Measurements from ENCODE around the gene GP5. TPM values are rescaled to one million over a fixed set of nuclear protein-coding genes. Genes with fewer than 3 reads are reported as not detected.
A peak's percentile ranks its signal among the peaks of the same experiment; 100 is the strongest.

GP5 gene
- total and polyA plus RNA-seq, 3 donors from 2014 or later, result 0.06 to 0.16 TPM; not detected in 1

- no peak for DNase-seq
- no peaks in the 10 kb centered on the region for H3K9me3 ChIP-seq
- TF ChIP-seq POLR2A (IDR thresholded peaks at IDR 0.05) (no peak), CTCF (IDR thresholded peaks at IDR 0.05) (no peak)
- no peaks in the 10 kb centered on the region for H3K27me3 ChIP-seq
- no peaks in the 10 kb centered on the region for H3K36me3 ChIP-seq (ENCODE audit: low read depth, missing control alignments)
- H3K27ac ChIP-seq, result no peak overlapping the region
- intact Hi-C loops (cut with DNase I; ENCODE audit: low total_unique reads), result no loop called here
- H3K4me3 ChIP-seq, result no peak overlapping the region
- H3K4me1 ChIP-seq, result no peaks in the 10 kb centered on the region
These were observed 23.1 kb upstream of the GP5 start for GRCh38 chr3:194422188-194422587.

GRCh38 chr3:194418671-194419070 is 19.6 kb upstream of the GP5 start:
- no peak overlapping the region for H3K27ac ChIP-seq
- no peak overlapping the region for H3K4me3 ChIP-seq
- TF ChIP-seq POLR2A (IDR thresholded peaks at IDR 0.05) (no peak), CTCF (IDR thresholded peaks at IDR 0.05) (no peak)
- no peaks in the 10 kb centered on the region for H3K4me1 ChIP-seq
- H3K36me3 ChIP-seq (ENCODE audit: low read depth, missing control alignments), result no peaks in the 10 kb centered on the region
- no peak for DNase-seq
- H3K27me3 ChIP-seq, result no peaks in the 10 kb centered on the region
- intact Hi-C loops (cut with DNase I; ENCODE audit: low total_unique reads), result no loop called here
- H3K9me3 ChIP-seq, result no peaks in the 10 kb centered on the region
- WGBS, 2 donors, result 94 to 95% methylated on average over 2 of the region's 2 CpGs

GRCh38 chr3:194407423-194407822 is 8.4 kb upstream of the GP5 start:
- no peak overlapping the region for H3K4me3 ChIP-seq
- H3K36me3 ChIP-seq (ENCODE audit: low read depth, missing control alignments), result no peaks in the 10 kb centered on the region
- no peak for DNase-seq
- TF ChIP-seq CTCF (IDR thresholded peaks at IDR 0.05) (no peak), POLR2A (IDR thresholded peaks at IDR 0.05) (no peak)
- intact Hi-C loops (cut with DNase I; ENCODE audit: low total_unique reads), result no loop called here
- H3K4me1 ChIP-seq, result no peaks in the 10 kb centered on the region
- H3K27me3 ChIP-seq, result no peaks in the 10 kb centered on the region
- H3K27ac ChIP-seq, result no peak overlapping the region
- 95% methylated on average over 7 of the region's 7 CpGs for WGBS, 2 donors
- H3K9me3 ChIP-seq, result no peaks in the 10 kb centered on the region

- Histone ChIP-seq H3K27ac (no peak overlapping the region), H3K27me3 (no peaks in the 10 kb centered on the region), H3K4me1 (no peaks in the 10 kb centered on the region), H3K4me3 (no peak overlapping the region), H3K9me3 (no peaks in the 10 kb centered on the region), H3K36me3 (ENCODE audit: low read depth, missing control alignments) (no peaks in the 10 kb centered on the region)
- DNase-seq, result no peak
- WGBS, 2 donors, result 81 to 93% methylated on average over 2 of the region's 2 CpGs
- intact Hi-C loops (cut with DNase I; ENCODE audit: low total_unique reads), result no loop called here
- no peak for TF ChIP-seq CTCF (IDR thresholded peaks at IDR 0.05)
- no peak for TF ChIP-seq POLR2A (IDR thresholded peaks at IDR 0.05)
These were observed 6.7 kb upstream of the GP5 start for GRCh38 chr3:194405766-194406165.

DNA sequence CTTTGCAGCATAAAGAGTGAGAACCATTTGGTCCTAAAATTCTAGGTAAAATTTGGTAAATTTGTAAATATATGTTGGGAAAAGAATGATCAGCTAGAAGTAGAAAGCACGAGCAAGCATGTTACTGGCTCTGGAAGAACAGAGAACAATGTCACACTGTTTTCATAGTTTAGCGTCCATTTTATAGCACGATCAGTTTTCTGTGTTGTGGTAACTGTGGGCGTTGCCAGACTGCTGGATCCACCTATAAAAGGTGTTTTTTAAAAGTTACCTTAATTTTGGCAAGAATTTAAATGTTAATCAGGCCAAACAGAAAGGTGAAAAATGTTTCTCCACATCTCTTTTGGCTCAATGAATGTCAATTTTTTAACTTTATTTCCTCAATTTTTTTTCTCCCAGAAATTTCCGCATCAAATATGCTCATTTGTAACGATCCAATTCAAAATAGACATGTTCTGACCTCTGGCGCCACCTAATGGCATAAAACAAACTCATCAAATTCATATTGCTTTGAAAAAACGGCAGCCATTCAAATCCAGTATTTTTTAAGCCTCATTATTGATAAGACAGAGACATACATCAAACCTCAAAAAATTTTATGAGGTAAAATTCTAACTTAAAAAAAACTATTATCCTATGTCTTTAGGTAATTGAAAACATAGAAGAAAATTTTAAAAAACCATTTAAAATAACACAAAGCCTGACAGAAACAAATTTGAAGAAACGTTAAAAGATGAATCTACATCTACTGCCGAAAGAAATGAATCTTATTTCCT is 5.5 kb upstream of the GP5 start:
- TF ChIP-seq POLR2A (IDR thresholded peaks at IDR 0.05) (no peak), CTCF (IDR thresholded peaks at IDR 0.05) (peak; percentile 46 to 84 (median 52))
- no peak overlapping the region for H3K27ac ChIP-seq
- H3K36me3 ChIP-seq (ENCODE audit: low read depth, missing control alignments), result no peaks in the 10 kb centered on the region
- DNase-seq, result peak; percentile 56
- no peak overlapping the region for H3K4me3 ChIP-seq
- intact Hi-C loops (cut with DNase I; ENCODE audit: low total_unique reads), result loop anchor here (5.0 kb wide), 1 partner anchor 62 kb away; no protein-coding TSS in a partner anchor
- no peaks in the 10 kb centered on the region for H3K4me1 ChIP-seq
- H3K9me3 ChIP-seq, result no peaks in the 10 kb centered on the region
- H3K27me3 ChIP-seq, result no peaks in the 10 kb centered on the region
- 47 to 56% methylated on average over 10 of the region's 10 CpGs for WGBS, 2 donors

Data from testis (tissue), 3 donors.